Progenitor cell of endocrine pancreas (in vitro differentiated cells): ENCODE results near the gene PSG11. TPM values are rescaled to one million over a fixed set of nuclear protein-coding genes. Genes with fewer than 3 reads are reported as not detected.
"Not testable (repeated sequence)": the region's sequence is repeated elsewhere in the genome, so short reads cannot be mapped to it uniquely, and the experiment has no call there.

Experiments used
- DNase-seq: peaks from one replicate; pipeline ENCODE4 v3.0.0; 2021; ENCODE audit warnings: low spot score; ENCODE audit not compliant: unreplicated experiment
- H3K27ac Mint-ChIP-seq: 2 replicates; pipeline ENCODE4 v1.8.0; 2021; ENCODE audit warnings: mild to moderate bottlenecking, moderate library complexity, mixed read lengths
- H3K27me3 Mint-ChIP-seq: 2 replicates; pipeline ENCODE4 v1.8.0; 2021; ENCODE audit warnings: mixed read lengths
- H3K36me3 Mint-ChIP-seq: 2 replicates; pipeline ENCODE4 v1.8.0; 2022; ENCODE audit warnings: mixed read lengths; ENCODE audit not compliant: insufficient read depth
- H3K4me1 Mint-ChIP-seq: 2 replicates; pipeline ENCODE4 v1.8.0; 2021; ENCODE audit warnings: low read depth, mixed read lengths
- H3K4me3 Mint-ChIP-seq: 2 replicates; pipeline ENCODE4 v1.8.0; 2021; ENCODE audit warnings: low read depth, mild to moderate bottlenecking, moderate library complexity, mixed read lengths
- H3K9me3 Mint-ChIP-seq: 2 replicates; pipeline ENCODE4 v1.8.0; 2021; ENCODE audit warnings: low read depth, mixed read lengths
- total RNA-seq: library from RNA; stranded (reverse); gene quantifications from 2 replicates; pipeline ENCODE4 v1.2.1, GENCODE V29; 2021
- TF ChIP-seq, protein P1 (sequence below): fragments of 200-600 bp; sonication (generic); IDR thresholded peaks from one replicate; pipeline ENCODE4 v1.5.0; 2021; ENCODE audit warnings: antibody characterized with exemption, mild to moderate bottlenecking; ENCODE audit not compliant: unreplicated experiment

PSG11 gene
- total RNA-seq, 1 donor from 2014 or later: not detected

DNA sequence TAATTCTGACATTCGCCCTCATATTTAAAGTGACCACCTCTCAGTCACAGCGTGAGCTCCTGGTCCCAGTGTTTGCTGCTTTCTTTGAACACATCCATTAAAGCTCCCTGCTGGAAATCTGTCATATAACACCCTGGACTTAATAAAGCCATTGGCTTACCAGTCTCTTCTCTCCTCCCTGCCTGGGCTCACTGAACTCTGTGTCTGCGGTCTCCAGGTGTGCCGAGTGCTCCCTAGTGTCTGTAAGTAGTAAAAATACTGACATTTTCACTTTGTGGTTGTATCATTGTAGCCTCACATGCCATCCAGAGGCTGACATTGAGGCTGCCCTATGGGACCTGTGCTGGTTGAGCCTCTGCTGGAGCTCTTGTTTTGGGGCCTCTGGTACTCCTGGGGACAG, 2.6 kb upstream of the PSG11 start:
- TF ChIP-seq, protein P1, sequence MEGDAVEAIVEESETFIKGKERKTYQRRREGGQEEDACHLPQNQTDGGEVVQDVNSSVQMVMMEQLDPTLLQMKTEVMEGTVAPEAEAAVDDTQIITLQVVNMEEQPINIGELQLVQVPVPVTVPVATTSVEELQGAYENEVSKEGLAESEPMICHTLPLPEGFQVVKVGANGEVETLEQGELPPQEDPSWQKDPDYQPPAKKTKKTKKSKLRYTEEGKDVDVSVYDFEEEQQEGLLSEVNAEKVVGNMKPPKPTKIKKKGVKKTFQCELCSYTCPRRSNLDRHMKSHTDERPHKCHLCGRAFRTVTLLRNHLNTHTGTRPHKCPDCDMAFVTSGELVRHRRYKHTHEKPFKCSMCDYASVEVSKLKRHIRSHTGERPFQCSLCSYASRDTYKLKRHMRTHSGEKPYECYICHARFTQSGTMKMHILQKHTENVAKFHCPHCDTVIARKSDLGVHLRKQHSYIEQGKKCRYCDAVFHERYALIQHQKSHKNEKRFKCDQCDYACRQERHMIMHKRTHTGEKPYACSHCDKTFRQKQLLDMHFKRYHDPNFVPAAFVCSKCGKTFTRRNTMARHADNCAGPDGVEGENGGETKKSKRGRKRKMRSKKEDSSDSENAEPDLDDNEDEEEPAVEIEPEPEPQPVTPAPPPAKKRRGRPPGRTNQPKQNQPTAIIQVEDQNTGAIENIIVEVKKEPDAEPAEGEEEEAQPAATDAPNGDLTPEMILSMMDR: no peak
- Mint-ChIP-seq H3K4me3 (no peak overlapping the region), H3K27ac (no peak overlapping the region), H3K27me3 (no peaks in the 10 kb centered on the region), H3K36me3 (peaks cover 5% of the 10 kb centered on the region), H3K4me1 (no peaks in the 10 kb centered on the region), H3K9me3 (peaks cover 59% of the 10 kb centered on the region)
- no peak for DNase-seq

DNA sequence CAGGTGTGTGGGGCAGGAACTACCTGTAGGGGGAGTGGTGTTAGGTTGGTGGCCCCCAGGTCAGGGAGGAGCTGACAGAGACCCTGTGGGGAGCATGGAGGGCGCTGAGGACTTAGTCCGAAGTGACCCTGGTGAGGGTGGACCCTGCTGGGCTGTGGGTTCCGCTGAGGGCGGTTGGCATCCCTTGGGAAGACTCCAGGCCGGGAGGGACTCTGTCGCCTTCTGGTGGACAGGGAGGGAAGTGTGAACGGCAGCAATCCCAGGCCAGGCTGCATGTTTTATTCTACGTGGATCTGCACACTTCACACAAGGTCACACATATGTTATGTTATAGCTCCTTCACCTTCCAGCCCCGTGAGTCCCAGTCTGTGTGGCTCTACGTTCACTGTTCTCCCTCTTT, 1.7 kb upstream of the PSG11 start:
- H3K36me3 Mint-ChIP-seq, H3K27me3 Mint-ChIP-seq, H3K27ac Mint-ChIP-seq, H3K4me3 Mint-ChIP-seq, H3K4me1 Mint-ChIP-seq, DNase-seq: not testable (repeated sequence)
- H3K9me3 Mint-ChIP-seq: peaks cover 59% of the 10 kb centered on the region

DNA sequence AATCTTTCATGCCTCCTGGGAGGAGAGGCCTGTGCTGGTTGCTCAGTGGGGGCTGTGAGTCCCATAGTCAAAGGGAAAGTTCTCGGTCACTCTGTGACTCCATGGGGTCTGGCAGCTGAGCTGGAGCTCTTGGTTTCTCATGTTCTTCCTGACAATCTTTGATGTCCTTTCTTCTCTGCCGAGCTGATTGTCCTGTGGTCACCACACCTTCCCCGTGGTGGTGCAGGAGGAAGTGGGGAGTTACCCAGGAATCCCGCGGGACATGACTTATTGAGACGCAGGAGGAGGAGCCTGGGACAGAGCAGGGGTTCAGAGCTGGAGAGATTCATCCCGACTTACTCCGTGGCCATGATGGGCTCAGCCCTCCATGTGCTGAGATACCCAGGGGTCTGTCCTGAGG, 792 bp upstream of the PSG11 start:
- H3K27ac Mint-ChIP-seq, H3K4me3 Mint-ChIP-seq: not testable (repeated sequence)
- H3K9me3 Mint-ChIP-seq: peaks cover 57% of the 10 kb centered on the region

DNA sequence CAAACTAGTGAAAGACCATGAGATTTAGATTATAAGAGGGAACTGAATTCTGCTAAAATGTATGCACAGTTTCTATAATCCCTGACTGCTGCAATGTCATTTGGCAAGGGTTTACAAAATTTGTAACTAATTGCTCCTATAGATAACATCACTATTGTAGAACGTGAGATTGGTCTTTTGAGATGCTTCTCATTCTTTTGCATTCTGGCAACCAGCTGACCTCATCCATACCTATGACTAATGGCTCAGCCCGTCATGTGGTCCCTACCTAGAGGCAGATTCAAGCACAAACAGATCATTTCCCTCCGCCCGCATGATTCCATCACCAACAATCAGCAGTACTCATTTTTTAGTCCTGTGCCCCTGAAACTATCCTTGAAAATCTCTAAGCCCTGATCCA, 4.2 kb downstream of the PSG11 start:
- not testable (repeated sequence) for H3K27me3 Mint-ChIP-seq
- H3K9me3 Mint-ChIP-seq: peaks cover 41% of the 10 kb centered on the region

More for the DNA sequence above, 792 bp upstream of the PSG11 start:
- H3K27me3 Mint-ChIP-seq, DNase-seq, H3K4me1 Mint-ChIP-seq, H3K36me3 Mint-ChIP-seq: not testable (repeated sequence)

DNA sequence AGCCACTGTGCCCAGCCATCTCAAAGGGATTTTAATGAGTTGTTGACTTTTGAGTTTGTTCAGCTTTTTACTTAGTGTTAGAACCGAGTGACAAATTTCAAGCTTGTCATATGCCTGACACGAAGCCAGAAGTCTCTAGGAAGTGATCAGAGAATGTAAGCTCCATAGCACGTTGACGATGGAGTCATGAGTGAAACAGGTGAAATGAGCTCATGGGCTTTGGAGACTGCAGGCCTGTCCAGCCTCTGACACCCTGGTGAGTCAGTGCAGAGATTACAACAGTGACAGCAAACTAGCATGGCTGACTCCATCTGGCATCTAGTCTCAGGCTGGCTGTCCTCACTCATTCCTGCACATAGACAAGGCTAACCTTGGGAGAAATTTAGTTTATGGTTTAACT, 4.6 kb downstream of the PSG11 start:
- H3K4me3 Mint-ChIP-seq, DNase-seq, H3K27me3 Mint-ChIP-seq, H3K4me1 Mint-ChIP-seq, H3K36me3 Mint-ChIP-seq, H3K27ac Mint-ChIP-seq: not testable (repeated sequence)
- peaks cover 43% of the 10 kb centered on the region for H3K9me3 Mint-ChIP-seq

More for the DNA sequence above, 4.2 kb downstream of the PSG11 start:
- not testable (repeated sequence) for H3K27ac Mint-ChIP-seq, H3K4me1 Mint-ChIP-seq, H3K4me3 Mint-ChIP-seq, H3K36me3 Mint-ChIP-seq, DNase-seq

DNA sequence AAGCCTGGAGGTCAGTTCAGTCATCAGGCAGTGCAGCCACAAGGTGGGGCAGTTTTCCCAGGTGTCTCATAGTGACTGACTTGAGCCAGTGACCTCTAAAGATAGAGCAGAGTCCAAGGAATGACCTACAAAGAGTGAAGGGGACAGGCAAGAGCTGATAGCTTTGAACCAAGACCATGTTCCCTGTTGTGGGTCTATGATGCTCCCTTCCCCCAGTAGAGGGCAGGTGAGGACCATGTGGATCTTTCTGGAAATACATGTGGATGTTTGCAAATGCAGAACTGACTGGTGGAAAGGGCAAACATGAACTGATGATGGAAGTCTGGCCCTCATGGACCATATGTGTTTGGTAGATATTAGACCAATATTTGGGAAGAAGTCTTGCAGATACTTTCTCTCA, 6.7 kb downstream of the PSG11 start:
- not testable (repeated sequence) for H3K4me1 Mint-ChIP-seq, H3K27me3 Mint-ChIP-seq, H3K36me3 Mint-ChIP-seq, H3K27ac Mint-ChIP-seq, H3K4me3 Mint-ChIP-seq, DNase-seq
- H3K9me3 Mint-ChIP-seq: peaks cover 38% of the 10 kb centered on the region

DNA sequence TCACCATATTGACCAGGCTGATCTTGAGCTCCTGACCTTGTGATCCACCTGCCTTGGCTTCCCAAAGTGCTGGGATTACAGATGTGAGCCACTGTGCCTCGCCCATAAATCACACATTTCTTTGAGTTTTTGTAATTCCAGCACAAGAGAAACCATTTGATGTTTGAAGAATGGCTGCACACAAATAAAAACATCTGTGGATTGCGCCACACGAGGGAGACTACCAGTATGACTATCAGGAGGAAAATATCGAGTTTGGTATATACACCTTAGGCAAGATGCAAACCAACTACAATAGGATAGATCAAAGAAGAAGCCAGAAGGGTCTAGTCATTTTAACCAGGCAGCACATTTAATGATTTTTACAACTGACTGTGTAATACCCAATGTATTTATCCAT, 20.4 kb downstream of the PSG11 start:
- not testable (repeated sequence) for DNase-seq, H3K4me3 Mint-ChIP-seq, H3K36me3 Mint-ChIP-seq, H3K27me3 Mint-ChIP-seq, H3K4me1 Mint-ChIP-seq, H3K27ac Mint-ChIP-seq
- H3K9me3 Mint-ChIP-seq: peaks cover 65% of the 10 kb centered on the region

DNA sequence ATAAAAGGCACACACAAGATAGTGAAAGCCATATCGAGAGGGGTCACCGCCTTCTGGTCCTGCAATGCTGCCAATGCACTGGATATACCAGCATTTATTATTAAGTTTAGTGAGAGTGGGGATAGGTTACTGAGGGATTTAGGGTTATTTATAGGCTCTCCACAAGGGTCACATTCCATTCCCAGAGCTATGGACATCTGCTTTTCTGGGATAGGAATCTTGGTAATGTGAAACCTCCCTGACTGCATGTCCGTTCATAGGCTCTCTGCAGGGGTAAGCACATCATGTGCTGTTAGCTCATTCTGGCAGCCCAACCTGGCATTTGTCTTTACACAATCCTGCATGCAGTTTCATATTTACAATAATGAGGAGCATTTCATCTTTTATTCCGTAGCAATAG, 21.4 kb downstream of the PSG11 start:
- H3K27ac Mint-ChIP-seq, DNase-seq, H3K36me3 Mint-ChIP-seq, H3K4me3 Mint-ChIP-seq, H3K4me1 Mint-ChIP-seq, H3K27me3 Mint-ChIP-seq: not testable (repeated sequence)
- peaks cover 61% of the 10 kb centered on the region for H3K9me3 Mint-ChIP-seq

DNA sequence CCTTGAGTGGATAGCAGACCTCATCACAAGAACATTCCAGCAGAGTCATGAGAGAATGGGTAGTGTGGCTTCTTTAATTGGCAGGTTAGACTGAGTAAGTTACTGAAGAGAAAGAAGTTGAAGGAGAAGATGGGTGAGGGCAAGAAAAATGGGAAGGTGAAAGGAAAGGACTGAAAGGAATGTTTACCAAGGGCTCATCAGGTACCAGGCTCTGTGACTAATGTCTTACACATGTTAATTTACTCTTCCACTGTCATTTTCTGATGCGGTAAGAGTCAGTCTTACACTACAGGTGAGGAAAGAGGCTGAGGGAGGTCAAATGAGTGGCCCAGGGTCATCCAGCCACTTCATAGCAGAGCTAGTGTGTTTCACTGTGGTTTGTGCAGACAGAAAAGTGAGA, 22.6 kb downstream of the PSG11 start:
- not testable (repeated sequence) for H3K36me3 Mint-ChIP-seq, H3K4me3 Mint-ChIP-seq, H3K4me1 Mint-ChIP-seq, H3K27ac Mint-ChIP-seq, H3K27me3 Mint-ChIP-seq, DNase-seq
- H3K9me3 Mint-ChIP-seq: peaks cover 51% of the 10 kb centered on the region

DNA sequence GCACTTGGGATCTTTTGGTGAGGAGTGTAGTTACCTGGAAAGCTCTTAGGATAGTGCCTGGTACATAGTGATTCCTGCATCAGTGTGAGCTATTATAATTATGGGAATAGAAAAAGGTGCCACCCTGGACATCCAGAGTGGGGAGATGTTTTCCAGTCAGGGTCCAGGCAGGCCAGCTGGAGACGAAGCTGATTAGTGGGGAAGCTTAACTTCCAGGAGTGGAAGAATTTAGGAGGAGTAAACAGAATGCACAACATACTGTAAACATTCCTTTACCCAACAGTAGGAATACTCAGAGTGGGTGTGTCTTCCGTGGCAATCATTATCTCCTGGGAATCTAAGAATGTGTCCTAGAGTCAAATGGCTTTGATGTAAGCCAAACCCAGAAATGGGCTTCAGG, 23.3 kb downstream of the PSG11 start:
- not testable (repeated sequence) for H3K4me1 Mint-ChIP-seq, H3K36me3 Mint-ChIP-seq, H3K27me3 Mint-ChIP-seq, DNase-seq, H3K4me3 Mint-ChIP-seq, H3K27ac Mint-ChIP-seq
- peaks cover 51% of the 10 kb centered on the region for H3K9me3 Mint-ChIP-seq

DNA sequence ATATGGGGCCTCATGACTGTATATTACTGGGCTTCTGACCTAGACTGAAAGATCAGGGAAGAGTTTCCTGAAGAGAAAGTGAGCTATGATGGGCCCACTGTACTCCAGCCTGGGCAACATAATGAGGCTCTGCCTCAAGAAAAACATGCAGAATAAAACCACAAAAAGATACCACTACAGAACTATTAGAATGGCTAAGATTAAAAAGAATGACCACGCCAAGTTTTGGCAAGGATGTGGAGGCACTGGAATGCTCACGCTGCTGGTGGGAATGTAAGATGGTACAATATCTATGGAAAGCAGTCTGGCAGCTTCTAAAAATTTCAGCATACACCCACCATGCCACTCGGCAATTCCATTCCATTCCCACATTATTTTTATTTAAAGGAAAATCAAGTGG, 30.1 kb downstream of the PSG11 start:
- not testable (repeated sequence) for H3K4me3 Mint-ChIP-seq, H3K27ac Mint-ChIP-seq, DNase-seq, H3K27me3 Mint-ChIP-seq, H3K4me1 Mint-ChIP-seq, H3K36me3 Mint-ChIP-seq
- H3K9me3 Mint-ChIP-seq: peaks cover 35% of the 10 kb centered on the region

DNA sequence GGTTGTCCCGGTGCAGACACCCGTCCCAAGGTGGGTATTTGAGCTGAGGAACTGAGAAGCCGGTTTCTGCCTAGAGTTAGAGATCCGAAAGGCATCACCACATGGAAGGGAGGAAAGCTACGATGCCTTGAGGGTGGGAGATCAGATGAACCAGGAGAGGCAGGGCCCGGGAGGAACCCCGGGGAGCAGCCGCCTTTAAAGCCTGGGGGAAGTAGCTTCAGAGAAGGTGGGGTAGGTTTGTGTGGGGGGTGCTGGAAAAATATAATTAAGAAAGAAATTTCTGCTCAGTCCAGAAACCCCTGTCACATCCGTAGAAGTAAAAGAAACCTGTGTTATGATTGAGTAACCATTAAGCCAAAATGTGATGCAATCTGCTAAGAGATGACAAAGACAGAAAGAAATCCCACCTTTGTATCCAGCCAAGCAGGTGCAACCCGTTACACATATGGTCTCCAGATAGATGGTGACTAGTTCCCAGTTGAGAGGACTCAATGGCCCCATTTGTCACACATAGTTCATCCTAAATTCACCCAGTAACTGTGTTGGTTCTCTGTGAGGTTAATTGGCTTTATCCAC, 34.2 kb downstream of the PSG11 start:
- not testable (repeated sequence) for H3K27me3 Mint-ChIP-seq, H3K27ac Mint-ChIP-seq, H3K4me1 Mint-ChIP-seq, H3K36me3 Mint-ChIP-seq, H3K4me3 Mint-ChIP-seq, DNase-seq
- H3K9me3 Mint-ChIP-seq: peaks cover 47% of the 10 kb centered on the region
